SKM-1 treated with dmso at 0.1 percent for 144 hours (cell line): ENCODE data around the gene KLHL5.
A peak's percentile ranks its signal among the peaks of the same experiment; 100 is the strongest.

Experiments used
- DNase-seq: peaks from one replicate; lab custom pipeline; 2025; ENCODE audit not compliant: unreplicated experiment; lab: John Stamatoyannopoulos, UW

Gene KLHL5

GRCh38 chr4:39044364-39044955, 17.6 kb upstream of the KLHL5 start:
- DNase-seq = peak; percentile 79

GRCh38 chr4:39044956-39045826, 16.8 kb upstream of the KLHL5 start:
- DNase-seq = peak; percentile 44

GRCh38 chr4:39045827-39046221, 16.2 kb upstream of the KLHL5 start:
- no peak for DNase-seq

GRCh38 chr4:39046249-39046648, 15.8 kb upstream of the KLHL5 start:
- DNase-seq = peak; percentile 70

- no peak for DNase-seq
Observed at GRCh38 chr4:39047681-39048080, 14.4 kb upstream of the KLHL5 start.

- DNase-seq = no peak
Observed at GRCh38 chr4:39048311-39048710, 13.7 kb upstream of the KLHL5 start.

- DNase-seq = no peak
Observed at GRCh38 chr4:39050590-39050989, 11.4 kb upstream of the KLHL5 start.

- no peak for DNase-seq
Observed at GRCh38 chr4:39051492-39051891, 10.5 kb upstream of the KLHL5 start.

- DNase-seq = no peak
Observed at GRCh38 chr4:39053983-39054382, 8.0 kb upstream of the KLHL5 start.

GRCh38 chr4:39054497-39054896, 7.5 kb upstream of the KLHL5 start:
- no peak for DNase-seq

GRCh38 chr4:39056023-39056422, 6.0 kb upstream of the KLHL5 start:
- no peak for DNase-seq

- DNase-seq = no peak
Observed at GRCh38 chr4:39061457-39061856, 575 bp upstream of the KLHL5 start.

GRCh38 chr4:39062770-39063097, 702 bp downstream of the KLHL5 start:
- DNase-seq = no peak

- no peak for DNase-seq
Observed at GRCh38 chr4:39063430-39063829, 1.4 kb downstream of the KLHL5 start.

- DNase-seq = no peak
Observed at GRCh38 chr4:39066371-39066770, 4.3 kb downstream of the KLHL5 start.

GRCh38 chr4:39067031-39067430, 5.0 kb downstream of the KLHL5 start:
- no peak for DNase-seq

- DNase-seq = no peak
Observed at GRCh38 chr4:39067451-39067850, 5.4 kb downstream of the KLHL5 start.

GRCh38 chr4:39068907-39069306, 6.9 kb downstream of the KLHL5 start:
- DNase-seq = no peak

GRCh38 chr4:39078829-39079228, 16.8 kb downstream of the KLHL5 start:
- DNase-seq = no peak

GRCh38 chr4:39083164-39083563, 21.1 kb downstream of the KLHL5 start:
- DNase-seq = no peak

- no peak for DNase-seq
Observed at GRCh38 chr4:39085891-39086290, 23.9 kb downstream of the KLHL5 start.

- DNase-seq = peak; percentile 71
Observed at GRCh38 chr4:39096847-39097246, 34.8 kb downstream of the KLHL5 start.

- no peak for DNase-seq
Observed at GRCh38 chr4:39097290-39097689, 35.3 kb downstream of the KLHL5 start.
